Measurements from ENCODE around the gene NFE2.
"Not testable (repeated sequence)": the region's sequence is repeated elsewhere in the genome, so short reads cannot be mapped to it uniquely, and the experiment has no call there.

The NFE2 gene

DNA sequence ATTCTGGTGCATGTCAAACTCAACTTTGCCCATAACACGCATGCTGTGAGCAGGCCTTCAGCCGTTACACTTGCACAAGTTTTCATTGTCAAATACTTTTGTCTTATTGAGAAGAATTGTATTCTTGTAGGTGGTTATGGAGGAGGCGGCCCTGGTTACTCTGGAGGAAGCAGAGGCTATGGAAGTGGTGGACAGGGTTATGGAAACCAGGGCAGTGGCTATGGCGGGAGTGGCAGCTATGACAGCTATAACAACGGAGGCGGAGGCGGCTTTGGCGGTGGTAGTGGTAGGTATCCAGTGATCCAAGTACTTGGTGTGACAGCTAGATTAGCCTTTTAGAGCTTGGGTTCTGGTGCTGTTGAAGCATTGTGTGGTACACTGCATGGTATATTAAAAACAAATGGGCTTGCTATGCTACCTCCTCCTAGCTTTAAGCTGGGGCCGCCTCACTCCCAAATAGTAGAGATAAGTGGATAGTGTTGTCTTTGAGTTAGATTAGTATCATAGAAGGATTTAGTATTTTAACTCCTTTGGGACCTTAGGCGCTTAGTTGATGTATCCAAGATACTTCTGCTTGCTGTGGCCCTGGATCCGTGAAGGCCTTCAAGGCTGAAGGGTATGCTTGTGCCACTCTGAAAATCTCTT lies 17.7 kb downstream of the NFE2 start:
- DNase-seq (ENCODE audit: low read depth): no peak

DNA sequence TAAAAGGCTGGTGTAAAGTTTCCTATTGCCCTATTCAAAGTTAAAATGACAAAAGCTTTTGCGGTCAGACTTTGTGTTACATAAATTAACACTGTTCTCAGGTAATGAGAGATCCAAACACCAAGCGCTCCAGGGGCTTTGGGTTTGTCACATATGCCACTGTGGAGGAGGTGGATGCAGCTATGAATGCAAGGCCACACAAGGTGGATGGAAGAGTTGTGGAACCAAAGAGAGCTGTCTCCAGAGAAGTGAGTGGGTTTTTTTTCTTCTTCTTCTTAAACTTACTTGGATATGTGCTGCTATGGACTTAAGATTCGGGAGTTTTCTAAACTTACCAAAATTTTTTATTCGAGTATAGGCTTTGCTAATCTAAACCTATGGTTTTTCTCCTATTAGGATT lies 19.1 kb downstream of the NFE2 start:
- DNase-seq (ENCODE audit: low read depth): not testable (repeated sequence)

DNA sequence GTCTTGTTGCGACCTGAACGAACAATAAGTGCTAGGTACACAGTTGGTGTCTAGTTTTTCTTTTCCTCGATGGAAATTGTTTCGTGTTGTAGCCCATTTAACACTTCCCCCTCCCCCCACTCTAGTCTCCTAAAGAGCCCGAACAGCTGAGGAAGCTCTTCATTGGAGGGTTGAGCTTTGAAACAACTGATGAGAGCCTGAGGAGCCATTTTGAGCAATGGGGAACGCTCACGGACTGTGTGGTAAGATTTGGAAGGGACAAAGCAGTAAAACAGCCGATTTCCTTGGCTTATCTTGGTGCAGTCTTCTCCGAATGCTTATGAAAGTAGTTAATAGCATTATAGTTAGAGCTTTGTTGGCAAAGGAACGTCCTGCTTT lies 19.6 kb downstream of the NFE2 start:
- not testable (repeated sequence) for DNase-seq (ENCODE audit: low read depth)

DNA sequence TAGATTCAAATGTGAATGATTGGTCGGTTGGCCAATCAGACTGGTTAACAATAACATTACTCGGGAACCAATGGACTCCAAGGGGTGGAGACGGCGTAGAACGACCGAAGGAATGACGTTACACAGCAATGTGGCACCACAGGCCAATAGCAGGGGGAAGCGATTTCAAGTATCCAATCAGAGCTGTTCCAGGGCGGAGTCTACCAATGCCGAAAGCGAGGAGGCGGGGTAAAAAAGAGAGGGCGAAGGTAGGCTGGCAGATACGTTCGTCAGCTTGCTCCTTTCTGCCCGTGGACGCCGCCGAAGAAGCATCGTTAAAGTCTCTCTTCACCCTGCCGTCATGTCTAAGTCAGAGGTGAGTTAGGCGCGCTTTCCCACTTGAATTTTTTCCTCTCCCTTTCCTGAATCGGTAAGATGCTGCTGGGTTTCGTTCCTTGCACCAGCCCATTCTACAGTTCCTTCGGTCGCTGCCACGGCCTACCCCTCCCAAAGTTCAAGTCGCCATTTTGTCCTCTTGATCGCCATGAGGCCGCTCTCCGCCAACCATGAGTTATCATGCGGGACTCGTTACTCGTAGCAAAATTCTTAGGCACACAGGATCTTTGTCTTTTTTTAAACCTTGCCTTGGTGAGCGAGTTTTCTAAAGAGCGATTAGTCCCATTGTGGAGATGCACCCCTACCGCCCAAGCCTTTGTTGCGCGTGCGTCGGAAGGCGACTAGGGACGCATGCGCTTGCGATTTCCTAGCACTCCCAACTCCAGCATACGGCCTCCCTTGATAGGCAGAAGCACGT lies 20.2 kb downstream of the NFE2 start, which contains the start of gene HNRNPA1:
HNRNPA1 (plus strand) TSS at position 259 of the 793 bp plus-strand sequence; CDS start at position 341, 82 bp downstream.
- DNase-seq (ENCODE audit: low read depth): peak; percentile 100

DNA sequence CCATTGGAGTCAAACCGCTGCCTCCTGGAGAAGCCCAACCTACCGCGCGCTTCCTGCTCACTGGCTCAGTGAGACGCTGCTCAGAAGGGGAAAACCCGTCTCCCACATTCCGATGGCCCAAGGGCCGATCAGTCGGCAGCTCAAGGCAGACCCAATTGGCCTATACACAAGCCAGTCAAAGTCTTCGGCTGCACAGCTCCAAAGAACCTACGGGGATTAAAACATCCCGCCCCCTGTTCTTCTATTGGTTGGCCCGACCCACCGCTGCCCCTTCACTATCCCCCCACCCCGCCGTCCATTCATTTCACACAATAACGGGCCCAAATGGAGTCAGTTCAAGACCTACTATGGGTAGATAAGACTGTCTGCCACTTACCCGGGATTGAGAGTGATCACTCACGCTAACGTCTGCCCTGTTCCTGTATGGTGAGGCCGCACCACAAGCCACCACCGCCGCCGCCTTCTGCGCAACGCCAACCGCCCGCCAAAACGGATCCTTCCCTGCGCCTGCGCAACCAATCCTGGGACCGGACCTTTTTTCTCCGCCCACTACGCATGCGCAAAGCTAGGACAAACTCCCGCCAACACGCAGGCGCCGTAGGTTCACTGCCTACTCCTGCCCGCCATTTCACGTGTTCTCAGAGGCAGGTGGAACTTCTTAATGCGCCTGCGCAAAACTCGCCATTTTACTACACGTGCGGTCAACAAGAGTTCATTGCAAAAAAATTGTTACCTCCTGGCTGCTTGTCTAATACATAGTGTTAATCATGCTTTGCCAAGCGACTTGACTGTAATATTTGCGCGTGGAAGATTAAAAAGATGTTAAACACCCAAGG lies 21.0 kb downstream of the NFE2 start, which contains the start of gene CBX5:
CBX5 (minus strand) TSS at position 491 of the 836 bp plus-strand sequence. CDS start 22,472 bp downstream, outside the sequence.
- peak; percentile 100 for DNase-seq (ENCODE audit: low read depth)

DNA sequence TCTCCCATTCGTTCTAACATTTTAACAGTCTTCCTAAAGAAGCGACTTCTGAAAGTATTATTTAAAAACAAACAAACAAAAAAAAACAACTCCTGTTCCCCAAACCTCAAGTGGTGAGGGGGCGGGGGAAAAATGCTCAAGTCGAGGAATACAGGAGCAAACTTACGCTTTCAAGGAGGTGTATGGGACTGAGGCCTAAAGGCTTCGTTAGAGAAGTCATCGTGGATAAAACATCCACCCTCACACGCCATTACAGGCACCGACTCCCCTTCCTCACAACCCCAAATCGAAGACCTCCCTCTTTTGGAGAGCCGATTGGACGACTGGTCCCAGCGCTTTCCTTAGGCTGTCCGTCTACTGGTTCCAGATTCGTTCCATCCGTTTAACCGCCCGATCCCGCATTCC lies 21.6 kb downstream of the NFE2 start:
- DNase-seq (ENCODE audit: low read depth): no peak

DNA sequence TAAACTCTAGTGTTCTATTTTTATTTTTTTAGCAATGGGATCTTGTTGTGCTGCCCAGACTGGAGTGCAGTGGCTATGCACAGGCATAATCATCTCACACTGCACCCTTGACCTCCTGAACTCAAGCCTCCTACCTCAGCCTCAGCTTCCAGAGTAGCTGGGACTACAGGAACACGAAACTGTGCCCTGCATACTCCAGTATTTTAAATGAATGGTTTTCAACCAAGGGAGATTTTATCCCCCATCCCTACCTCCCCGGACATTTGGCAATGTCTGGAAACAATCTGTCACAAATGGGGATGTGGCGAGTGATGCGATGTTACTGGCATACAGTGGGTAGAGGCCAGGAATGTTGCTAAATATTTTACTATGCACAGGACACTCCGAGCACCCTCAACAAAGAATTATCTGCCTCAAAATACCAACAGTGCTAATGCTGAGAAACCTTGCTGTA lies 23.0 kb downstream of the NFE2 start:
- DNase-seq (ENCODE audit: low read depth): peak; percentile 75

DNA sequence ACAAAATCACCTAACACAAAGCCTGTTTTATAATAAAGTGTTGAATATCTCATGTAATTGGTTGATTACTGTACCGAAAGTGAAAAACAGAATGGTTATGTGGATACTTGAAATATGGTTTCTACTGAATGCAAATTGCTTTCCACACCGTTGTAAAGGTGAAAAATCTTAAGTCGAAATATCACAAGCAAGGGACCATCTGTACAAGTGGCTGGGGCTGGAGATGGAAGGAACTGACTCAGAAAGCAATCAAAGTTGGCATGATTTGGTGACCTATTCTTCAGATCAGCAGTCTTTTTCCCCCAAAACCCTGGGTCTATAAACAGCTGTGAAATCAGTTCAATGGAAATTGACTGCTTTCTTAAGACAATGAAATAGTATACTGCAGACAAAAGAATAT lies 24.4 kb downstream of the NFE2 start:
- DNase-seq (ENCODE audit: low read depth): no peak

DNA sequence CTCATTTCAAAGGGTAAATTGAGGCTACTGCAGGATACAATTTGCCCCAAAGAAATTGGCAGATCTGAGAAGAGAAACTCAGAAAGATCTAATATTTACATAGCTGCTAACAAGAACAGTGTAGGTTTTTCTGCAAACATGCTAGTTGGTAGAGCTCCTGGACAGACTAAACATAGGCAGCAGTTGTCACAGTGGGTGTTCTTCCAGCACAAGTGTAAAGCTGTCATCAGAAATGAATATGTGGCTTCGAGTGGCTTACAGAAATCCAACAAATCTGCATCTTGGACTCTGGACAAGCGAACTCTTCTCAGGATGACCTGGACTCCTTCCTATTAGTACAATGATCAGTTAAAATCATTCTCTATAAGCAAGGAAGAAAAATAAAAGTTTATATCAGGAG lies 26.8 kb downstream of the NFE2 start:
- no peak for DNase-seq (ENCODE audit: low read depth)

DNA sequence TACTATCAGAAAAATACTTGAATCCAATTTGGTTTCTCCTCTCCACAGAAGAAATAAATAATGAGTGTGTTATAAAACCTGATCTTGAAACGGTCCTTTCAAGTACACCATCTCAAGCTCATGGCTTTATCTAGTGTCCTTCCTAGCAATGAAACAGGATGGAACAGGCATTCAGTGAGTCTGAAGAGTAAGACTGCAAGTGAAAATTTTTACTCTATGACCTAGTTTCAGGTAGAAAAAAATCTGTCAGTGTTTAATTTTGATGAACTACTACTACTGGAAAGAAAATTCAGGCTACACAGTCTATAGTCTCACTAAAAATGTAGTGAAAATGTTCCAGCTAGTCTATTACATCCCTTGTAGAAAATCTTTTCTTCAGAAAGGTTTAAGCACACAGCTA lies 28.6 kb downstream of the NFE2 start:
- no peak for DNase-seq (ENCODE audit: low read depth)

DNA sequence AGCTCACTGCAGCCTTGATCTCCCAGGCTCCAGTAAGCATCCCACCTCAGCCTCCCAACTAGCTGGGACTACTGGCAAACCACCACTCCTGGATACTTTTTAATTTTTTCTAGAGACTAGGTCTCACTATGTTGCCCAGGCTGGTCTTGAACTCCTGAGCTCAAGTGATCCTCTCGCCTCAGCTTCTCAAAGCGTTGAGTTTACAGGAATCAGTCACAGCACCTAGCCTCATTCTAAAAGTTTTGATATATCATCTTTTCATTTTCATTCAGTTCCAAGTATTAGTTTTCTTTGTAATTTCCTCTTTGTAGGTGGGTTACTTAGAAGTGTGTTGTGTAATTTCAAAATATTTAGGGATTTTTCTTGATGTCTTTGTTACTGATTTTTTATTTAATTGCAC lies 30.5 kb downstream of the NFE2 start:
- no peak for DNase-seq (ENCODE audit: low read depth)

DNA sequence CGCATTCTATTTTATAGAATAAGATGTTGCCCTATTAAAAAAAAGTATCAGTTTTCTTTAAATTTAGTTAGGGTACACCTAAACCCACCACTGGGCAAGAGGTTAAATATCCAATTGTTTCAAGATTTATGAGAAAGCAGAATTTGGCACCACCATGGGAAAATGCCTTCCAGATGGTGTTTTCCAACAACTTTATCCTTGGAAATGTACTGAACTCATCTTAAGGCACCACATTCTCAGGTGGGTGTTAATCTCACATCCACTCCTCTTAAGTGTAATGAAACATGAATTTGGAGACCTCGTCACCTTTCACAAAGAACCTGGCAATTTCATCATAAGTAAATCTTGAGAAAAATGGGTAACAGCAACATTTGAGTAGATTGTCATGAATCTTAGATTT lies 34.0 kb downstream of the NFE2 start:
- no peak for DNase-seq (ENCODE audit: low read depth)

DNA sequence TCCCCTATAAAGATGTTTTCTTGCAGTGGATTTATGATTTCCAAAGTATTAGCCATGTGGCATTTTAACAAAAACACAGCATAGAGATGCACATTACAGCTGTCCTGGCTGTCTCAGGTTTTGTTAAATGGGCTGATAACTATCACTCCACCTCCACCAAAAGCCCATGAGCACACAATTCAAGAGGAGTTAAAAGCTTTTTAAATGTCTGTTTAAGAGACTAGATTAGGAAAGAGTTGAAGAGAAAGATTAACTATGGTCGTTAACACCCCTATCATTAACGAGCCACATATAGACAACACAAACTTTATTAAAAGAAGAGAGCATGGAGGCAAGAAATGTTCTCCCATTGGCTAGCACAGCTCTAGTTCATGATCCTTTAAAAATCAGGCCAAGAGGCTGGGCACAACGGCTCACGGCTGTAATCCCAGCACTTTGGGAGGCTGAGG lies 35.4 kb downstream of the NFE2 start:
- no peak for DNase-seq (ENCODE audit: low read depth)

DNA sequence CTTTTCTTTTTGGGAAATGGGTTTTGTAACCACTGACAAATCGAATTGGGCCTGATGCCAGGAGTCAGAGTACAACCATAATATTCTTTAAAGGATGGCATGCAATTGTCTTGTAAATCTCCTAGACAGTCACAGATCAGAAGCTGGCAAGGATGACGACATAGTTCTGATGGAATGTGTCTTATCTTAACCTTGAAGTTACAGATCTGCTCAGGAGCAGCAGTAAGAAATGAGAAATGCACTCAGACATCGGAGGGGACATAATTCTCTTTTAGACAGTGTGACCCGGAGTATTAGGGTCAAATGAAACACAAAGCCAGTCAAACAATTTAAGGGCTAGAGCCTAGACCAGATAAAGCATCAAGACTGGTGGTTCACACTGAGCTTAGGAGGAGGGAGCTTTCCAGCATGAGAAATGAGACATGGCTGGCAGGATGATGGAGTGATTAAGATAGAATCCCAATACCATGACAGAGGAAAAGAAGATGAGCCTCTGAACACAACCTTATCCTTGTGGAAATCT lies 38.4 kb downstream of the NFE2 start:
- DNase-seq (ENCODE audit: low read depth): peak; percentile 43

DNA sequence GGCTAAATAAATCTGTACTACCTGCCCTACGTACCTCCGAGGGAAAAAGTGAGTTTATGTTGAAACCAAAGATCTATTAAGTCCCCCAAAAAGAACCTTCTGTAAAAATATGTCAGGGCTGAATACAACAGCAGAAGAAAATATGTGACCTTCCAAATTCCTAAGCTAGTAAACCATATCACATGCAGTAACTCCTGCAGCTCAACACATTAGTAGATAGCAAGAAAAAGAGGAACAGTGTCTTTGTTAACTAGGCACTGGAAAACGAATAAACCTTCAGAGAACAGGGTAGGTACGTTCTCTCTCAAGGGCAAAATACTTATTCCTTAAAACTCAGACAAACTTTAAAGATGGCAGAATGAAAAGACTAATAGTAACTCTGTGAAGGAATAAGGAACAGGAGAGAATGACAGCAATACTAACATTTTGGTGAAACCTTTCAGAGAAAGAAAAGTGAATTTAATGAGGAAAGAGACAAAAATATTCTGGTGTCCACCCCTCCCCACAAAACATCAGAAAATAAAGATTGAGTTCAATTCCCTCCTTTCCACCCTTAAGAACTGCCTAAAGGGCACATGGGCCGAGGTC lies 38.9 kb downstream of the NFE2 start:
- no peak for DNase-seq (ENCODE audit: low read depth)

DNA sequence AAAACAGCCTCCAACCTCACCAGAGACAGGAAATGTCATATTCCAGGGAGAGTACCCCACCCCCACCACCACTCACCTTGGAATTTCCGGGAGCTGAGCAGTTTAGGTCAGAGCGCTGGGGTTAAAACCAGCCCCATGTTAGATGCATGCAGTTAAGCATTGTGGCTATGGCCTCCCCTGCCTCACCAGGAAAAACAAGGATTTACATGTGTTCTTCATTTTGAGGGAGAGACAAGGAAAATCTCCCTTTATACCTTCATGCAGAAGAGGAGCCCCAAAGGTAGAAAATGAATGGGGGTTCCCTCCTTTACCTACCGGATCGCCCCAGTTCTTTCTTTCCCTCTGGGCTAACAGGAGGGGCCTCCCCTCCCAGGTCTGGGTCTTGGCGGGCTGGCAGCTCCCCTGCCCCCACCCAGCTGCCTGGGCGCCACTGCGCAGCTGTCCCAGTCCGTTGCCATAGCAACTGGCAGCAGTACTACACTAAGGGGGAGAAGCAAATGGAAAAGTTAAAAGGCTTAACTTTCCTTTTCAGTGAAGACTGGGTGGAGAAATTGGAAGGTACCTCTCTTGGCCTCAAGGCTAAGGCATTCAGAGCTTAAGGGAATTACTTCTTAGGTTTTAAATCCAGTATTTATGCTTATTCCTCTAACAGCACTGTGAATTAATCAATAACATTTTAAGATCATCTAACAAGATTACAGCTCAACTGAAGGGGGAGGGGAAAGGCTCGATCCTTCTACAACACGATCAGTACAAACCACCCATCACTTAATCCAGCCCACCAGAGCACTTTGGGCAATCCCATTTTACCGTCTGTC lies 41.4 kb downstream of the NFE2 start:
- peak; percentile 89 for DNase-seq (ENCODE audit: low read depth)

DNA sequence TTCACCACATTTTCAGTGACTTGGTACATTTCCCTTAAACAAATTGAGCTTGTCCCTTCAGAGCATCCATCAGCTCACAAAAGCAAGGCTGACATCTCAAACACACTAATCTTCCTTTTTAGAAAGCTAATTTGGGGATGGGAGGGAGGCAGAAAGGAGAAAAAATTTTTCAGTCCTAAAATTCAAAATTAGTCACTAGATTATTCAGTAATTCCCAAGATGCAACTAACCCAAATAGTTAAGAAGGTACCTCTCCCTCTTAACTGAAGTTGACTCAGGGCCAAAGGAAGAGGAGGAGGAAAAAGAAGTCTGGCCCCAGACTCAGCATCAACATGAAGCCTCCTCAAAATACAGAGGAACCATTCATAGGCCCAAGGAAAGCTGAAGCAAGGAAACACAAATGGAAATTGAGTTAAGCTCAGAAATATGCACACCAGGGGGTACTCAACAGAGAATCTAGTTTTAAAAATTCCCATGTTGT lies 42.6 kb downstream of the NFE2 start:
- peak; percentile 2 for DNase-seq (ENCODE audit: low read depth)

DNA sequence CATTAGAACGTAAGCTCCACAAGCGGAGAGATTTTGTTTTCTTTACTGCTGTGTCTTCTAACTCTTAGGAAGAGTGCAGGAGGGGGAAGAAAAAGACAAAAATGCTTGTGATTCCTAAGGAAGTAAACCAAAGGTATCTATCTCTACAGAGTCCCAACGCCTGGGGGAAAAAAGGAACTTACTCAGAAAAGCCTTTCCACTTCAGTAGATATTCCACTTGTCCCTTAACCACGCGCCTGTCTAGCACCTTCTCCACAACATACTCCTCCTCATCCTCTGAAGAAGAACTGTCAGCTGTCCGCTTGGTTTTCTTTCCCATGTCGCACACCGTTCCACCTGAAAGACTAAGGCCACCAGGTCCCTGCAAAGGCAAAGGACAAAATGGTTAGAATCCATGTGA lies 43.5 kb downstream of the NFE2 start:
- no peak for DNase-seq (ENCODE audit: low read depth)

DNA sequence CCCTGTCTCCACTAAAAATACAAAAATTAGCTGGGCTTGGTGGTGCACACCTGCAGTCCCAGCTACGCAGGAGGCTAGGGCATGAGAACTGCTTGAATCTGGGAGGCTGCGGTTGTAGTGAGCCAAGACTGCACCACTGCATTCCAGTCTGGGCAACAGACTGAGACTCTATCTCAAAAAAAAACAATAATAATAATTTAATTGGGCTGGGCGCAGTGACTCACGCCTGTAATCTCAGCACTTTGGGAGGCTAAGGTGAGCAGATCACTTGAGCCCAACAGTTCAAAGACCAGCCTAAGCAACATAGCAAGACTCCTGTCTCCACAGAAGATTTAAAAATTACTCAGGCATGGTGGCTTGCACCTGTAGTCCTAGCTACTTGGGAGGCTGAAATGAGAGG lies 47.6 kb downstream of the NFE2 start:
- no peak for DNase-seq (ENCODE audit: low read depth)

DNA sequence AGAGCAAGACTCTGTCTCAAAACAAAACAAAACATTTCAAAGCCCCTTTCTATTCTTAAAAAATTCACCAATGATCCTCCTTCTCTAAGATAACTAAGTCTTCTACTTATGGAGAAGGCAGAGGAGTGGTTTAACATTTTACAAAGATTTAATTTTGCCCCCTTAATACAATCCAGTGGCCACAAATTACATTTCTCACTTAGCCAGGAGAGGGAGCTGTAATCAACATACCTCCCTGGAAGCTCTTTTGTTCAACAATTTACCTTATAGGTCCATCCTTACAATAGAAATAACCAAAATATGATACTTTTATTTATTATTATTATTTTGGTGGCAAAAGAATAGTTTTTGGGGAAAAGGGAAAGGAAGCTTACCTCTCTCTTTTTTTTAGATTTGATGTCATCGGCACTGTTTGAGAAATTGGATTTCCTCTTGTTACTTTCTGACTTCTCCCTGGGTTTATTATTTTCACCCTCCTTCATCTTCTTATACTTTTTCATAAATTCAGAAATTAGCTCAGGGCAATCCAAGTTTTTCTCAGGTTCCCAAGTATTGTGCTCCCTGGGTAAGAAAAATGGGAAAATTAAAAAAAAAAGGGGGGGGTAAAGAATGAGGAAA lies 49.0 kb downstream of the NFE2 start:
- DNase-seq (ENCODE audit: low read depth): peak; percentile 35
